Stimulated activated naive CD8-positive, alpha-beta T cell treated with anti-CD3 and anti-CD28 coated beads, Interleukin-15, amount 100 ng/mL, for 72 hours (primary cell): ENCODE measurements around the gene ZNF519.
"Not testable (repeated sequence)": the region's sequence is repeated elsewhere in the genome, so short reads cannot be mapped to it uniquely, and the experiment has no call there.

Experiments
- ATAC-seq: fragments of 150-1000 bp; cut with Tn5 transposase; 2 replicates; pipeline ENCODE4 v1.10.0; 2021; ENCODE audit warnings: mild to moderate bottlenecking, moderate library complexity
- DNase-seq, 2 donors: peaks; one replicate each; pipeline ENCODE4 v3.0.0; 2021 to 2022
- H3K27ac Mint-ChIP-seq, 2 donors: one replicate each; pipeline ENCODE4 v1.8.0; 2022; ENCODE audit warnings: mild to moderate bottlenecking in 2 of 2, mixed read lengths in 2 of 2, moderate library complexity in 2 of 2
- H3K27me3 Mint-ChIP-seq: one replicate; pipeline ENCODE4 v1.8.0; 2022; ENCODE audit warnings: mixed read lengths
- H3K4me1 Mint-ChIP-seq: one replicate; pipeline ENCODE4 v1.8.0; 2022; ENCODE audit warnings: mild to moderate bottlenecking, mixed read lengths
- H3K4me3 Mint-ChIP-seq, 2 donors: one replicate each; pipeline ENCODE4 v1.8.0; 2022; ENCODE audit warnings: mild to moderate bottlenecking in 2 of 2, mixed read lengths in 2 of 2, moderate library complexity in 1 of 2
- H3K9me3 Mint-ChIP-seq, 2 donors: one replicate each; pipeline ENCODE4 v1.8.0; 2022; ENCODE audit warnings: mixed read lengths in 2 of 2

Gene ZNF519

DNA sequence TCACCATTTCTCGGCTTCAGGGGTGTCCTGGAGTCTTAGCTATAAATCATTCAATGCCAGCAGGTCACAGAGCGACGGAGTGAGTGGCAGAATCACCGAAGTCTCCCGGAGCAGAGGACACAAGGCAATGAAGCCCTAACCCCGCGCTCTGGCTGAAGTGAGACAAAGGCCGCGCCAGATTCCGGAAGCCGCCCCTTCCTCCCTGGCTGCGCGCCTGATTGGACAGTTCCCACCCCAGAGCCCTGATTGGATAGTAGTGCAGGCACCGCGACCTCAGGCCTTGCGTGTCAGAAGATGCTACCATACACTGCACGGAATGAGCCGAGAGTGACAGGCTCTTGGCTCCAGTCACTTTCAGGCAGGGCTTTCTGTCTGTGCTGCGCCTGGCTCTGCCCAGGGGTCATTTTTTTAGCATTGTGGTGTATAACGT is at the start of gene ZNF519:
ZNF519 (minus strand) TSS at position 165 of the 430 bp plus-strand sequence; CDS start at position 7, 158 bp downstream.
- peak; percentile 100 for ATAC-seq
- H3K27ac Mint-ChIP-seq: peak within 1 kb of the TSS; percentile 97
- peaks cover 30% of the 10 kb centered on the region for H3K4me1 Mint-ChIP-seq
- not testable (repeated sequence) for H3K27me3 Mint-ChIP-seq, H3K9me3 Mint-ChIP-seq
- DNase-seq: peak; percentile 89 to 92
- peak within 1 kb of the TSS; percentile 92 to 94 for H3K4me3 Mint-ChIP-seq

DNA sequence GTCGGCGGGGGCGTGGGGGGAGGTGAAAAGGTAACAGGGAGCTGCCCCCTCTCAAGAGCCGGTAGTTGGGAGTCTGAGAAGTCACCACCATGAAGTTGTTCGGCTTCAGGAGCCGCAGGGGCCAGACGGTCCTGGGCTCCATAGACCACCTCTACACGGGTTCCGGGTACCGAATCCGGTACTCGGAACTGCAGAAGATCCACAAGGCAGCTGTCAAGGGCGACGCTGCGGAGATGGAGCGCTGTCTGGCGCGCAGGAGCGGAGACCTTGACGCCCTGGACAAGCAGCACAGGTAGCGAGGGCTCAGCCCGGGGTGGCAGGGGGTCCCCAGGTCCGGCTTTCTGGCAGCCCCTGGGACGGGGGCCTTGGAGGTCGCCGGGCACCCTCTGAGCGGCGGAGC is 47.1 kb upstream of the ZNF519 start:
- Mint-ChIP-seq H3K27me3 (no peaks in the 10 kb centered on the region), H3K27ac (peak overlapping the region; percentile 95 to 99), H3K9me3 (no peaks in the 10 kb centered on the region), H3K4me1 (peaks cover 6% of the 10 kb centered on the region), H3K4me3 (peak overlapping the region; percentile 94 to 97)
- ATAC-seq (peak; percentile 14), DNase-seq (peak in 1 of 2 donors; percentile 30)

DNA sequence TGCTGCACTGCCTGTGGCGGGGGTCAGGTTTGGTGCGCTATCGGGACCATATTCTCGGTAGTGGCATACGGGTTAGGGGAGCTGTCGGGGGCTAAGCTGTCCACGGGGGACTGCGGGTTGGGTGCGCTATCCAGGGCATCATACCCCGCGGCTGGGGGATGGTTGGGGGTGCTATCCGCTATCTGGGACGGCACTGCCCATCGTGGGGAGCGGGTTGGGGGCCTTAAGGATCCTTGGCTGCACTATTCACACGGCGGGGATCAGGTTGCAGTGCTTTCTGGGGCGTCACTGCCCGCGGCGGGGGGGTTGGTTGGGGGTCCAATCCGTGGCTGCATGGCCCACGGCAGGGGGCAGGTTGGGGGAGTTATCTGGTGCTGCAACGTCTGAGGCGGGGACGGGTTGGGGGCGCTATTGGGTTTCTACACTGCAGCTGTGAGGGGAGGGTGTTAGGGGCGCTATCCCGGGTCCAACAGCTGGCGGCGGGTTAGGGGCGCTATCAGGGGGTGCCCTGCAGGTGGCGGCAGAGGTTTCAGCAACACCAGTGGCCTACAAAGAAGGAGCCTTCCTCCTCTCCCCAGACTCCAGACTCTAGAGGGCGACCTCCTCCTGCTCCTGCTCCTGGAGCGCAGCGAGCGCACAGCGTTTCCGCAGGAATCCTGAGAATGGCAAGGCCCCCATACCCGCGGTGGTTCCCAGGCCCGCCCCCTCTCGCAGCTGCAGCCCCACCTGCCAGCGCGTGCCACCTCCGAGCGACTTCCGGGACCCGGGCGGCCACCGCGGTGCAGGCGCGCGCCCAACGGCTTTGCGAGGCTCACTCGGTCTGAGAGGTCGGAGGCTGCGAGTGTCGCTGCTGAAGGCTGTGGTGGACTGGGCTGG is 46.3 kb upstream of the ZNF519 start:
- not testable (repeated sequence) for H3K9me3 Mint-ChIP-seq, H3K27me3 Mint-ChIP-seq, H3K4me1 Mint-ChIP-seq
- ATAC-seq (peak; percentile 89), DNase-seq (peak; percentile 87 to 92)
- peak overlapping the region; percentile 94 to 97 for H3K4me3 Mint-ChIP-seq
- H3K27ac Mint-ChIP-seq: peak overlapping the region; percentile 95 to 99

DNA sequence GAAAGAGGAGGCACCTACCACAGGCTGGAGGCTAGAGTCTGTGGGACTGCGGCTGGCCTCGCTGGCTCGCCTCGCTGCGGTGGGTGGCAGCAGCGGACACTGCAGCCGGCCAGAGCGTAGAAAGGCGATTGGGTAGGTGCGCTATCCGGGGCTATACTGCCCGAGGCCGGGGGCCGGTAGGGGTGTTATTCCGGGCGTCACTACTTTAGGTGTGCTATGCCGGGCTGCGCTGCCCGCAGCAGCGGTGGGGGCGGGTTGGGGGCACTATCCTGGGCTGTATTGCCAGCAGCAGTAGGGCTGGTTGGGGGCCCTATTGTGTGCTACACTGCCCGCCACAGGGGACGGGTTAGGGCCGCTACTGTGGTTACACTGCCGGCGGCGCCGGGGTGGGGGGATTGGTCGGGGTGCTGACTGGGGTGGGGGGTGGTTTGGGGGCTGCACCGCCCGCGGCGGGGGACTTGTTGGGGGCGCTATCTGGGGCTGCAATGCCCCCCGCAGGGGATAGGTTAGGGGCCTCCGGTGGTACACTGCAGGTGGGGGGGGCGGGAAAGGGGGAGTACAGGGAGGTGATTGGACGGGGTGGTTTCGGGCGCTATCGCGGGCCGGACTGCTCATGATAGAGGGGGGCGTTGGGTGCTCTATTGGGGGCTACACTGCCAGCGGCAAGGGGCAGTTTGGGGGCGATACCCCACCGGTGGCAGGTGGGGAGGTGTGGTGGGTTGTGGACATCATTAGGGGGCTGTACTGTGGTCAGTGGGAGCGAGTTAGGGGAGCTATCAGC is 45.5 kb upstream of the ZNF519 start:
- not testable (repeated sequence) for H3K9me3 Mint-ChIP-seq, H3K4me1 Mint-ChIP-seq, DNase-seq, H3K27ac Mint-ChIP-seq, H3K27me3 Mint-ChIP-seq
- H3K4me3 Mint-ChIP-seq: peak overlapping the region; percentile 94 to 97
- ATAC-seq: peak; percentile 7

DNA sequence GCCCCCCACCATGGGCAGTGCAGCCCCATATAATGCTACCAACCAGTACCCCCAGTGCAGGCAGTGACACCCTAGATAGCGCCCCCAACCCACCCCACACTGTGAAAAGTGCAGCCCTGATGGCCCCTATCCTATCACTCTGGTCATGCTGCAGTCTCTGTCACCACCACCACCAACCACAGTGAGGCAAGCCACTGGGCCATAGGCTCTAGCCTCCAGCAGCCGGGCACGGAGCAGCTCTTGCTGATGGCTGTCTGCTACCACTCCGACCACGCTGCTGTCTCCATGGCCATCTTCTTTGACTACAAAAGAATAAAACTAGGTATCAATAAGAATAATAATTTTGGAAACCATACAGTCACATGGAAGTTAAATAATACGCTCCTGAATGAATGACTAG is 43.2 kb upstream of the ZNF519 start:
- H3K27me3 Mint-ChIP-seq, H3K4me3 Mint-ChIP-seq, ATAC-seq, H3K27ac Mint-ChIP-seq, H3K9me3 Mint-ChIP-seq, DNase-seq, H3K4me1 Mint-ChIP-seq: not testable (repeated sequence)

DNA sequence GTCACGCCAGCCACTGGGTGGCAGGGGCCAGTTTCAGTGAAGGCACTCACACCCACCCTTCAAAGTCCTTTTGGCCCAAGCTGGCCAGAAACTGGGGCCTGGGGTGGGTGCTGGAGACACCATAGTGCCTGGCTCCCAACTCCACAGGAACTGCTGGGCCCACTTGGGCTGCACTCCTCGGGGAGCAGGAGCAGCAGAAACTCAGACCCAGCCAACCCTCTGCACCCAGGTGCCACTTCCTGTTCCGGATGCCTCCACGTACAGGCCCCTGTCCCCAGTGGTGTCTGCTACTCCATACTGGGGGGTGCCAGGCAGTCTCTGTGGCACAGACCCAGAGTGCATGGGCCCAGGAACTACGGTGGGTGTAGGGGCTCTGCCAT is 42.5 kb upstream of the ZNF519 start:
- Mint-ChIP-seq H3K27ac (peak overlapping the region in 1 of 2 donors; percentile 78), H3K9me3 (no peaks in the 10 kb centered on the region), H3K4me1 (peaks cover 6% of the 10 kb centered on the region), H3K4me3 (no peak overlapping the region), H3K27me3 (no peaks in the 10 kb centered on the region)
- no peak for ATAC-seq
- no peak for DNase-seq

DNA sequence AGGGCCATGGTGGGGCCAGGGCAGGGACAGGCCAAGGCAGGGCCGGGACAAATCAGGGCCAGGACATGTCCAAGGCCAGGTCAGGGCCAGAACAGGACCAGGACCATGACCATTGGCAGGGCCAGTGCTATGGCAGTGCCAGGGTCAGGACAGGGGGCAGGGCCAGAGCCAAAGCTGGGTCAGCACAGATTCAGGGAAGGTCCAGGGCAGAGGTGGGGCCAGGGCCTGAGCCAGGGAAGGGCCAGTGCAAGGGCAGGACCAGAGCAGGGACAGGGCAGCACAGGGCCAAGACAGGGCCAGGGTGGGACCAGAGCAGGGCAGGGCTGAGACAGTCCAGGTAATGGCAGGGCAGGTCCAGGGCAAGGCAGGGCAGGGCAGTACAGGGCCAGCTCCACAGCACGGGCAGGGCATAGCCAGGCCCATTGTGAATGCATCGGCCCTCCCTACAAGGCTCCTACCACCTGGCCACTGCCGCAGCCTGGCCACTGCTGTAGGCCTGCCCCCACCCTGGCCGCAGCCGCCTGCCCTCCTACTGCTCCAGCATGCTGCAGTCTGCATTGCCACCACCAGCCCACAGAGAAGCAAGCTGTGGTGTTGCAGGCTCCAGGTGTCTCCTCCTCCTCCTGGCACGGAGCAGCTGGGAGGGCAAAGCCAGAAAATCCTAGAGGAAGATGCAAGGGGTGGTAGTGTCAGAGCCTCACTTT is 41.9 kb upstream of the ZNF519 start:
- not testable (repeated sequence) for ATAC-seq, DNase-seq, H3K9me3 Mint-ChIP-seq, H3K4me3 Mint-ChIP-seq, H3K27me3 Mint-ChIP-seq, H3K4me1 Mint-ChIP-seq
- H3K27ac Mint-ChIP-seq: peak overlapping the region in 1 of 2 donors; percentile 78

DNA sequence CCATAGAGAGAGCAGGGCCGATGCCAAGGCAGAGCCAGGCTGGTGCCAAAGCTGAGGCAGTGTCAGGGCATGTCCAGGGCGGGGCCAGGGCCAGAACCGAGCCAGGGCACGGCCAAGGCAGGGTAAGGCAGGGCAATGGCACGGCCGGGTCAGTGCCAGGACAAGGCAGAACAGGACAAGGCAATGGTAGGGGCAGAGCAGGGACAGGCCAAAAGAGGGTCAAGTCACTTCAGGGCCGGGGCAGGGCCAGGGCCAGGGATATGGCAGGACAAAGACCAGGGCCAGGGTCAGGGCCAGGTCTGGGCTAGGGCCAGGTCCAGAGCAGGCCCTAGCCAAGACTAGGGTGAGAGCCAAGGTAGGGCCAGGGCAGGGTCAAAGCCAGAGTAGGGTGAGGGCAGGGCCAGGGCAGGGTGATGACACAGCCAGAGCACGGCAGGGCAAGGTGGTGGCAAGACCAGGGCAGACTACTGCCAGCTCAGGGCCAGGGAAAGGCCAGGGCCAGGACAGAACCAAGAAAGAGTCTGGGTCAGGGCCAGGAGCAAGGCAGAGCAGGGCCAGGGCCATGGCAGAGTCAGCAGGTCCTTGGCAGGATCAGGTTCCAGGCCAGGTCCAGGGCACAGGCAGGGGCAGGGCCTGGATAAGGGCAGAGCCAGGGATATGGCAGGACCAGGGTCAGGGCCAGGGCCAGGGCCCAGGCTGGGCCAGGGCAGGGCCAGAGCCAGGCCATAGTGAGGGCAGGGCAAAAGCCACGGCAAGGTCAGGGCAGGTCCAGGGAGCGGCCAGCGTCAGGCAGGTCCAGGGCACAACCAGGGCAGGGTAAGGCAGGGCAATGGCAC is 41.1 kb upstream of the ZNF519 start:
- not testable (repeated sequence) for H3K9me3 Mint-ChIP-seq, H3K4me1 Mint-ChIP-seq, H3K4me3 Mint-ChIP-seq, H3K27me3 Mint-ChIP-seq, DNase-seq
- peak; percentile 6 for ATAC-seq
- H3K27ac Mint-ChIP-seq: peak overlapping the region; percentile 38 to 86

DNA sequence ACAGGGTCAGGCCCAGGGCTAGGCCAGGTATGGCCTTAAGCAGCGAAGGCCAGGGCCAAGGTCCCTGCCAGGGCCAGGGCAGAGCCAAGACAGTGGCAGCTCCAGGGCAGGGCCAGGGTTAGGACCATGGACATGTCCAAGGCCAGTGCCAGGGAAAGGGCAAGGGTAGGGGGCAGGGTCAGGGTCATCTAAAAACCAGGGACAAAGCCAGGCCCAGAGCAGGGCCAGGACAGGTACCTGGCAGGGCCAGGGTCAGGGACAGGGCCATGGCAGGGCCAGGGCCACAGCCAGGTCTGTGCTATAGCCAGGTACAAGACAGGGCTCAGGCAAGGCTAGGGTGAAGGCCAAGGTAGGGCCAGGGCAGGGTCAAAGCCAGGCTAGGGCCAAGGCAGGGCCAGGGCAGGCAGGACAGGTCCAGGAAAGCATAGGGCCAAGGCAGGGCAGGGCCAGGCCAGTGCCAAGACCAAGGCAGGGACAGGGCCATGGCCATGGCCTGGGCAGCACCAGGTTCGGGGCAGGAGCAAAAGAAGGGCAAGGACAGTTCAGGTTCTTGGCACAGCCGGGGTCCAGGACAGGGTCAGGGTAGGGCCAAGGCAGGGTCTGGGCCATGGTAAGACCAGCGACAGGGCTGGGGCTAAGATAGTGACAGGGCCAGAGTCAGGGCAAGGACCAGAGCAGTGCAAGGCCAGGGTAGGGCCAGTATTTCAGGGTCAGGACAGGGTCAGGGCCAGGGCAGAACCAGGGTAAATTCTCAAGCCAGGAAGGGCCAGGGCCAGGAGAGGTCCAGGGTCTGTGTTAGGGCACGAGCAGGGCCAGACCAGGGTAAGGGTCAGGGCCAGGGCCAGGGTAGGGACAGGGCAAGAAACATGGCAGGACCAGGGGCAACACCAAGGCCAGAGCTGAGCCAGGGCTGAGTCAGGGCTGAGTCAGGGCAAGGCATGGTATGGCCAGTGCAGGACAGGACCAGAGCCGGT is 40.2 kb upstream of the ZNF519 start:
- not testable (repeated sequence) for H3K9me3 Mint-ChIP-seq, H3K4me1 Mint-ChIP-seq, DNase-seq, H3K27me3 Mint-ChIP-seq, ATAC-seq, H3K4me3 Mint-ChIP-seq
- peak overlapping the region; percentile 23 to 86 for H3K27ac Mint-ChIP-seq

DNA sequence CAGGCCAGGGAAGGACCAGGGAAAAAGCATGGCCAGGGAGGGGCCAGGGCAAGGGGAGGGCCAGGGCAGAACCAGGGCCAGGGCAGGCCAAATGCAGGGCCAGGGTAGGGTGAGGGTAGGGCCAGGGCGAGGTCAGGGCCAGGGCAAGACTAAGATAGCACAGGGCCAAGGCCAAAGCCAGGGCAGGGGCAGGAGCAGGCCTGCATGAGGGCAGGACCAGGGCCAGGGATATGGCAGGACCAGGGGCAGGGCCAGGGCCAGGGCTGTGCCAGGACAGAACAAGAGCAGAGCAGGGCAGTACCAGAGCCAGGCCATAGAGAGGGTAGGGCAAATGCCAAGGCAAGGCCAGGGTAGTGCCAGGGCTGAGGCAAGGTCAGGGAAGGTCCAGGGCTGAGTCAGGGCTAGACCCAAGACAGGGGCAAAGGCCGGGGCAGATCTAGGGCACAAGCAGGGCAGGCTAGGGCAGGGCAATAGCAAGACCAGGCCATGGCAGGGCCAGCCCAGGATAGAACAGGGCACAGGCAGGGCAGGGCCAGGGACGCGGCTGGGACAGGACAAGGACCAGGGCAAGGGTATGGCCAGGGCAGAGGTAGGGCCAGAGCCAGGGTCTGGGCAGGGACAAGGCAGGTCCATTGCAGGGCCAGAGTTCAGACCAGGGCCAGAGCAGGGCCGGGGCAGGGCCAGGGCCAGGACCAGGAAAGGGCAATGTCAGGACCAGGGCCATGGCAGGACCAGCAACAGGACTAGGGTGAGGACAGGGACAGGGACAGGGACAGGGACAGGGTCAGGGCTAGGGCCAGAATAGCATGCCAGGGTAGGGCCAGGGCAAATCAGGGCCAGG is 39.3 kb upstream of the ZNF519 start:
- not testable (repeated sequence) for H3K4me3 Mint-ChIP-seq, H3K27me3 Mint-ChIP-seq, H3K9me3 Mint-ChIP-seq, DNase-seq, H3K27ac Mint-ChIP-seq, H3K4me1 Mint-ChIP-seq
- ATAC-seq: peak; percentile 21

DNA sequence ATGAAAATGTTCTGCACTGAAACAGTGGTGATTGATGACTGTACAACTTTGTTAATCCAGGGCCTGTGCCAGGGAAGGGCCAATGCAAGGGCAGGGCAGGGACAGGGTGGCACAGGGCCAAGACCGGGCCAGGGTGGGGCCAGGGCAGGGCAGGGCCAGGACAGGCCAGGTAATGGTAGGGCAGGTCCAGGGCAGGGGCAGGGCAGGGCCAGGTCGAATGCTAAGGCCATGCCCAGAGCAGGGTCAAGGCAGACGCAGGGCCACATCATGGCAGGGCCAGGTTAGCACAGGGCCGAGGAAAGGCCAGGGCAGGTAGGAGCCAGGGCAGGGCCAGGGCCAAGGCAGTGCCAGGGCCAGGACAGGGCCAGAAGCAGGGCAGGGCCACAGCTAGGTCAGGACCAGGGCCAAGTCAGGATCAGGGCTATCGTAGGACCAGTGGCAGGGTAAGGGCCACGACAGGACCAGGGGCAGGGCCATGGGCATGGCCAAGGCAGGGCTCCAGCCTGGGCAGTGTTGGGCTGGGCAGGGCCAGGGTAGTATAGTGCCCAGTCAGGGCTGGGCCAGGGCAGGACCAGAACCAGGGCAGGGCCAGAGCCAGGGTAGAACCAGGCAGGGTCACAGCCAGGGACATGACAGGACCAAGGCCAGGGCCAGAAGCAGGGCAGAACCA is 38.3 kb upstream of the ZNF519 start:
- H3K27ac Mint-ChIP-seq: peak overlapping the region in 1 of 2 donors; percentile 78
- peak; percentile 8 for ATAC-seq
- H3K4me1 Mint-ChIP-seq: not testable (repeated sequence)

DNA sequence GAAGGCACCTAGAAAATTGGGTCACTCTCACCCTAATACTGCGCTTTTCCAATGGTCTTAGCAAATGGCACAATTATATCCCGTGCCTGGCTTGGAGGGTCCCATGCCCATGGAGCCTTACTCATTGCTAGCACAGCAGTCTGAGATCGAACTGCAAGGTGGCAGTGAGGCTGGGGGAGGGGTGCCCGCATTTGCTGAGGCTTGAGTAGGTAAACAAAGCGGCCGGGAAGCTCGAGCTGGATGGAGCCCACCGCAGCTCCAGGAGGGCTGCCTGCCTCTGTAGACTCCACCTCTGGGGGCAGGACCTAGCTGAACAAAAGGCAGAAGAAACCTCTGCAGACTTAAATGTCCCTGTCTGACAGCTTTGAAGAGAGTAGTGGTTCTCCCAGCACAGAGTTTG is 30.7 kb upstream of the ZNF519 start:
- ATAC-seq, H3K9me3 Mint-ChIP-seq, H3K4me1 Mint-ChIP-seq, H3K27ac Mint-ChIP-seq, H3K4me3 Mint-ChIP-seq, DNase-seq: not testable (repeated sequence)
- H3K27me3 Mint-ChIP-seq: peaks cover 35% of the 10 kb centered on the region

More for the DNA sequence above, 38.3 kb upstream of the ZNF519 start:
- not testable (repeated sequence) for H3K4me3 Mint-ChIP-seq, DNase-seq, H3K9me3 Mint-ChIP-seq, H3K27me3 Mint-ChIP-seq
